Glomerular visceral epithelial cell (primary cell): ENCODE data around the gene BNIPL.

Experiments
- DNase-seq: peaks from one replicate; pipeline ENCODE4 v3.0.0-alpha.2; 2016; ENCODE audit errors: extremely low spot score

BNIPL gene

GRCh38 chr1:151036356-151036755 is at the start of gene BNIPL:
TSS of gene BNIPL (plus strand) at chr1:151036586. CDS start at chr1:151036726, 140 bp downstream.
- DNase-seq: no peak

- DNase-seq: no peak
Measured at GRCh38 chr1:150987924-150988323, 48.5 kb upstream of the BNIPL start.

- no peak for DNase-seq
Measured at GRCh38 chr1:150992626-150993025, 43.8 kb upstream of the BNIPL start.

- no peak for DNase-seq
Measured at GRCh38 chr1:150994248-150994647, 42.1 kb upstream of the BNIPL start.

- no peak for DNase-seq
Measured at GRCh38 chr1:150995460-150995859, 40.9 kb upstream of the BNIPL start.

GRCh38 chr1:150995896-150996295 is 40.5 kb upstream of the BNIPL start:
- no peak for DNase-seq

- no peak for DNase-seq
Measured at GRCh38 chr1:150997126-150997872, 39.1 kb upstream of the BNIPL start.

GRCh38 chr1:150997949-150998348 is 38.4 kb upstream of the BNIPL start:
- no peak for DNase-seq

- peak; percentile 93 for DNase-seq
Measured at GRCh38 chr1:150999051-150999674, 37.2 kb upstream of the BNIPL start.

GRCh38 chr1:150999926-151000325 is 36.5 kb upstream of the BNIPL start:
- no peak for DNase-seq

GRCh38 chr1:151000408-151000807 is 36.0 kb upstream of the BNIPL start:
- no peak for DNase-seq

GRCh38 chr1:151001602-151002001 is 34.8 kb upstream of the BNIPL start:
- DNase-seq: peak; percentile 81

GRCh38 chr1:151002051-151002450 is 34.3 kb upstream of the BNIPL start:
- no peak for DNase-seq

- DNase-seq: no peak
Measured at GRCh38 chr1:151002611-151003010, 33.8 kb upstream of the BNIPL start.

GRCh38 chr1:151003180-151003579 is 33.2 kb upstream of the BNIPL start:
- DNase-seq: no peak

GRCh38 chr1:151005729-151006319 is 30.6 kb upstream of the BNIPL start:
- no peak for DNase-seq

- DNase-seq: peak; percentile 87
Measured at GRCh38 chr1:151006327-151007052, 29.9 kb upstream of the BNIPL start, which contains the start of gene MINDY1. TSS of gene MINDY1 (minus strand) at chr1:151006902. CDS start at chr1:151002617, 4,285 bp downstream.

GRCh38 chr1:151007853-151008243 is 28.5 kb upstream of the BNIPL start:
- DNase-seq: no peak

GRCh38 chr1:151008244-151009205 is 27.9 kb upstream of the BNIPL start, which contains the start of gene PRUNE1:
TSS of gene PRUNE1 (plus strand) at chr1:151008449. CDS start at chr1:151008633, 184 bp downstream.
- DNase-seq: peak; percentile 98

GRCh38 chr1:151009206-151009587 is 27.2 kb upstream of the BNIPL start:
- DNase-seq: peak; percentile 46
